H1 (cell line): ENCODE data around the gene SPOCD1. TPM values are rescaled to one million over a fixed set of nuclear protein-coding genes. Genes with fewer than 3 reads are reported as not detected.

ENCODE experiments used
- CTCF ChIA-PET: fragments of 300-600 bp; sonication (Branson Sonifier 250); formaldehyde crosslinking; loops from one replicate; lab custom pipeline; 2021; ENCODE audit not compliant: partially characterized antibody; lab: Charles Lee
- POLR2A ChIA-PET: fragments of 300-600 bp; sonication (Branson Sonifier 250); formaldehyde crosslinking; loops from one replicate; lab custom pipeline; 2021; ENCODE audit warnings: inconsistent platforms; ENCODE audit not compliant: partially characterized antibody; lab: Charles Lee
- DNase-seq, 2 experiments: peaks; one replicate each; pipeline versions ENCODE4 v3.0.0 to v3.0.0-alpha.2; 2010 to 2022; ENCODE audit warnings: low spot score in 2 of 2, low read depth in 1 of 2, mixed read lengths in 1 of 2
- FAIRE-seq: peaks from 2 replicates; lab custom pipeline; 2011; peaks lifted over from hg19 to GRCh38; lab: Jason Lieb, UNC
- H2AFZ ChIP-seq: 2 replicates; pipeline ENCODE4 v1.8.1; 2012; ENCODE audit warnings: low read length, inconsistent platforms
- H2AK5ac ChIP-seq: 2 replicates; pipeline ENCODE4 v1.6.1; 2013; ENCODE audit warnings: low read depth, low read length
- H2BK120ac ChIP-seq: replicated peaks from 2 replicates; pipeline ENCODE3; 2013; ENCODE audit warnings: low read depth, low read length, inconsistent platforms
- H2BK12ac ChIP-seq: 2 replicates; pipeline ENCODE4 v1.6.1; 2013; ENCODE audit warnings: low read depth, low read length
- H2BK15ac ChIP-seq: 2 replicates; pipeline ENCODE4 v1.6.1; 2013; ENCODE audit warnings: low read length
- H2BK20ac ChIP-seq: 2 replicates; pipeline ENCODE4 v1.6.1; 2013; ENCODE audit warnings: low read length
- H2BK5ac ChIP-seq: 2 replicates; pipeline ENCODE4 v1.6.1; 2013; ENCODE audit warnings: low read depth, low read length
- H3K14ac ChIP-seq: 2 replicates; pipeline ENCODE4 v1.6.1; 2013; ENCODE audit warnings: inconsistent platforms; ENCODE audit not compliant: insufficient read length
- H3K18ac ChIP-seq: 2 replicates; pipeline ENCODE4 v1.6.1; 2013; ENCODE audit warnings: low read length; ENCODE audit errors: extremely low read depth
- H3K23ac ChIP-seq: 2 replicates; pipeline ENCODE4 v1.6.1; 2013; ENCODE audit warnings: inconsistent platforms; ENCODE audit not compliant: insufficient read length
- H3K23me2 ChIP-seq: 2 replicates; pipeline ENCODE4 v1.6.1; 2013; ENCODE audit warnings: low read depth, low read length
- H3K27ac ChIP-seq: 2 replicates; pipeline ENCODE4 v1.6.1; 2011; ENCODE audit warnings: low read depth, low read length, inconsistent platforms
- H3K27me3 ChIP-seq, 4 experiments: replicated peaks in 1 of 4; 1 replicate in 1 of 4; 2 replicates in 3 of 4; pipeline versions ENCODE4 v1.6.1 to v1.8.1; 2011 to 2013; ENCODE audit warnings: low read length in 3 of 4, mild to moderate bottlenecking in 3 of 4, inconsistent platforms in 2 of 4, mixed read lengths in 2 of 4, moderate library complexity in 1 of 4; ENCODE audit not compliant: control insufficient read depth in 3 of 4, insufficient read depth in 3 of 4; ENCODE audit errors: extremely low read depth in 1 of 4
- H3K36me3 ChIP-seq, 4 experiments: 2 replicates each; pipeline versions ENCODE4 v1.6.1 to v1.8.1; 2011 to 2013; ENCODE audit warnings: mild to moderate bottlenecking in 4 of 4, low read length in 3 of 4, moderate library complexity in 2 of 4, control low read depth in 1 of 4, inconsistent platforms in 1 of 4; ENCODE audit not compliant: insufficient read depth in 4 of 4, control insufficient read depth in 2 of 4
- H3K4ac ChIP-seq: replicated peaks from 2 replicates; pipeline ENCODE3; 2013; ENCODE audit warnings: low read length, low read depth, mixed read lengths, inconsistent platforms; ENCODE audit not compliant: insufficient read length
- H3K4me1 ChIP-seq, 4 experiments: replicated peaks in 1 of 4; 1 replicate in 1 of 4; 2 replicates in 3 of 4; pipeline versions ENCODE4 v1.6.1 to v1.8.1; 2011 to 2013; ENCODE audit warnings: low read length in 3 of 4, inconsistent platforms in 2 of 4, mixed read lengths in 1 of 4; ENCODE audit not compliant: insufficient read depth in 4 of 4, control insufficient read depth in 3 of 4
- H3K4me2 ChIP-seq, 2 experiments: 2 replicates each; pipeline versions ENCODE4 v1.6.1 to v1.8.1; 2011 to 2013; ENCODE audit warnings: low read depth in 2 of 2, low read length in 2 of 2, control low read depth in 1 of 2, inconsistent platforms in 1 of 2, mild to moderate bottlenecking in 1 of 2; ENCODE audit not compliant: insufficient read depth in 1 of 2
- H3K4me3 ChIP-seq, 4 experiments: fragments of 200-600, 300-600 bp in 1 of 4; sonication (generic), shearing (Covaris generic), sonication (Bioruptor Twin) in 1 of 4; 2 replicates each; pipeline versions ENCODE4 v1.5.1 to v1.8.1; 2011 to 2016; ENCODE audit warnings: low read length in 4 of 4, low read depth in 3 of 4, control low read depth in 2 of 4, inconsistent platforms in 2 of 4, mild to moderate bottlenecking in 2 of 4, mixed read lengths in 1 of 4, moderate library complexity in 1 of 4; ENCODE audit not compliant: insufficient read depth in 2 of 4; ENCODE audit errors: extremely low read depth in 1 of 4
- H3K56ac ChIP-seq: replicated peaks from 2 replicates; pipeline ENCODE3; 2013; ENCODE audit warnings: low read depth, mild to moderate bottlenecking, mixed read lengths, low read length, inconsistent platforms; ENCODE audit not compliant: insufficient read length
- H3K79me1 ChIP-seq: 2 replicates; pipeline ENCODE4 v1.6.1; 2013; ENCODE audit warnings: low read depth, low read length, control low read depth
- H3K79me2 ChIP-seq, 2 experiments: 2 replicates each; pipeline versions ENCODE4 v1.6.1 to v1.8.1; 2012 to 2013; ENCODE audit warnings: low read length in 2 of 2, mild to moderate bottlenecking in 2 of 2, inconsistent platforms in 1 of 2; ENCODE audit not compliant: insufficient read depth in 2 of 2, control insufficient read depth in 1 of 2
- H3K9ac ChIP-seq, 4 experiments: replicated peaks in 1 of 4; 1 replicate in 1 of 4; 2 replicates in 3 of 4; pipeline versions ENCODE4 v1.6.1 to v1.8.1; 2011 to 2013; ENCODE audit warnings: low read depth in 3 of 4, low read length in 3 of 4, control low read depth in 2 of 4, mild to moderate bottlenecking in 2 of 4, moderate library complexity in 2 of 4, inconsistent platforms in 1 of 4; ENCODE audit errors: extremely low read depth in 1 of 4
- H3K9me3 ChIP-seq, 2 experiments: 2 replicates each; pipeline versions ENCODE4 v1.6.1 to v1.8.1; 2012 to 2013; ENCODE audit warnings: mild to moderate bottlenecking in 2 of 2, moderate library complexity in 2 of 2, control low read depth in 1 of 2, inconsistent platforms in 1 of 2, low read depth in 1 of 2, low read length in 1 of 2, mixed read lengths in 1 of 2; ENCODE audit not compliant: insufficient read depth in 2 of 2
- H4K20me1 ChIP-seq, 2 experiments: replicated peaks in 1 of 2; 2 replicates each; pipeline versions ENCODE3 to v1.8.1; 2011 to 2013; ENCODE audit warnings: inconsistent platforms in 2 of 2, low read length in 2 of 2, mild to moderate bottlenecking in 1 of 2; ENCODE audit not compliant: insufficient read depth in 2 of 2, control insufficient read depth in 1 of 2
- H4K5ac ChIP-seq: 2 replicates; pipeline ENCODE4 v1.6.1; 2013; ENCODE audit warnings: low read length, low read depth, mixed read lengths, inconsistent platforms; ENCODE audit not compliant: insufficient read length
- H4K8ac ChIP-seq: 2 replicates; pipeline ENCODE4 v1.8.0; 2013; ENCODE audit warnings: mild to moderate bottlenecking, moderate library complexity, low read length, inconsistent platforms; ENCODE audit not compliant: insufficient read depth; ENCODE audit errors: extremely low read depth
- H4K91ac ChIP-seq: replicated peaks from 2 replicates; pipeline ENCODE3; 2013; ENCODE audit warnings: low read length, mixed read lengths, inconsistent platforms; ENCODE audit not compliant: insufficient read length
- CBX8 ChIP-seq: fragments of 300-800, 300-1000 bp; sonication (generic); IDR thresholded peaks from 2 replicates; pipeline ENCODE4 v1.7.1; 2016; ENCODE audit warnings: low read depth, low read length, borderline replicate concordance
- GABPA ChIP-seq: IDR thresholded peaks from 2 replicates; pipeline ENCODE4 v1.6.1; 2011; ENCODE audit warnings: mild to moderate bottlenecking, low read length, moderate library complexity, borderline replicate concordance; ENCODE audit not compliant: insufficient read depth
- KDM5A ChIP-seq: fragments of 200-600 bp; IDR thresholded peaks from 2 replicates; pipeline ENCODE4 v1.7.1; 2012; ENCODE audit warnings: mild to moderate bottlenecking, low read length, inconsistent platforms, mixed read lengths
- POLR2A ChIP-seq, 2 experiments: IDR thresholded peaks; 1 replicate in 1 of 2; 2 replicates in 1 of 2; pipeline ENCODE4 v1.6.1; 2011; ENCODE audit warnings: low read depth in 2 of 2, low read length in 2 of 2, mild to moderate bottlenecking in 2 of 2; ENCODE audit errors: control extremely low read depth in 1 of 2
- WGBS, 2 experiments: shearing (Covaris generic) in 1 of 2; methylation state at CpG; one replicate each; pipeline versions ENCODE4 v1.1.6 to v1.1.7; 2013 to 2015; ENCODE audit warnings: low lambda C conversion rate in 2 of 2, mixed read lengths in 2 of 2, inconsistent platforms in 1 of 2, low coverage in 1 of 2, missing lambda C conversion rate in 1 of 2; ENCODE audit not compliant: insufficient replicate concordance in 2 of 2, insufficient coverage in 1 of 2, insufficient read length in 1 of 2; ENCODE audit errors: extremely low coverage in 1 of 2, missing lambda C conversion rate in 1 of 2; 5-methylcytosine and 5-hydroxymethylcytosine counted together
- polyA plus RNA-seq, 7 experiments: library from polyadenylated mRNA; depleted of rRNA in 3 of 7; stranded (reverse) in 5 of 7; unstranded in 2 of 7; fragments of >200 nt in 5 of 7; fragments of 200-250 nt in 2 of 7; gene quantifications; 1 replicate in 5 of 7; 2 replicates in 1 of 7; 4 replicates in 1 of 7; pipeline versions ENCODE4 v1.2.1 to v1.2.3, GENCODE V29; 2011 to 2013; ENCODE audit warnings: missing spikeins in 2 of 7, mixed read lengths in 2 of 7
- total RNA-seq: library from RNA; stranded (reverse); fragmentation: NEBNext Ultra II Directional; extraction: Animal tissue kit (Norgen Biotek cat#: 25700); gene quantifications from 2 replicates; pipeline ENCODE4 v1.2.1, GENCODE V29; 2021

SPOCD1 gene
- total and polyA plus RNA-seq, 2 of the 8 experiments (the other 6 are each of a cell fraction or from before 2014, with no cell fraction given): 1.8 to 2.9 TPM

GRCh38 chr1:31828341-31828740 is 12.5 kb upstream of the SPOCD1 start:
- Histone ChIP-seq H4K91ac (no peak overlapping the region), H2BK20ac (no peak overlapping the region), H3K23me2 (no peaks in the 10 kb centered on the region), H4K20me1 (no peaks in the 10 kb centered on the region), H4K5ac (no peak overlapping the region), H3K18ac (no peak overlapping the region), H3K79me2 (no peaks in the 10 kb centered on the region), H3K9ac (no peak overlapping the region), H2AK5ac (no peak overlapping the region), H3K79me1 (no peaks in the 10 kb centered on the region), H2BK120ac (no peak overlapping the region), H2AFZ (no peak overlapping the region), H4K8ac (no peak overlapping the region), H2BK5ac (no peak overlapping the region), H3K4me2 (no peak overlapping the region), H2BK15ac (no peak overlapping the region), H3K27ac (no peak overlapping the region), H2BK12ac (no peak overlapping the region), H3K4me3 (no peak overlapping the region), H3K4me1 (no peaks in the 10 kb centered on the region; a peak in 1 of 7 replicates), H3K36me3 (no peaks in the 10 kb centered on the region), H3K9me3 (no peaks in the 10 kb centered on the region), H3K27me3 (no peaks in the 10 kb centered on the region), H3K14ac (no peak overlapping the region), H3K23ac (no peak overlapping the region), H3K56ac (no peak overlapping the region), H3K4ac (no peak overlapping the region)
- no peak for FAIRE-seq
- CTCF ChIA-PET: interaction anchor here (0.6 to 2.3 kb wide), 6 partner anchors 12 to 175 kb away, joined by 3 to 14 read pairs (median 4); partner anchors contain the start of gene SPOCD1
- no peak for DNase-seq
- POLR2A ChIA-PET: no interaction called here
- TF ChIP-seq CBX8 (no peak), POLR2A (IDR thresholded peaks at IDR 0.05; ENCODE audit: control extremely low read depth in 1 of 2, low read depth in 2 of 2, low read length in 2 of 2) (no peak), KDM5A (no peak), GABPA (no peak)
- WGBS, 2 experiments: 84% methylated on average over 8 of the region's 8 CpGs; no CpG with 5 or more reads in 1 of the 2 experiments
